Measurements from ENCODE around the gene ERBIN.

GRCh38 chr5:65961633-65962032 is 35.3 kb downstream of the ERBIN start:
- TF ChIP-seq CEBPB (IDR thresholded peaks at IDR 0.05; ENCODE audit: borderline replicate concordance, low read depth, low read length), result no peak
- TF ChIP-seq ARID4A (CRISPR knock-in tag; IDR thresholded peaks at IDR 0.05; ENCODE audit: borderline replicate concordance), result no peak
- TF ChIP-seq TEAD2 (CRISPR knock-in tag; IDR thresholded peaks at IDR 0.05), result no peak
- no peak for TF ChIP-seq SIN3B (IDR thresholded peaks at IDR 0.05; ENCODE audit: low read length)
- TF ChIP-seq SP1 (IDR thresholded peaks at IDR 0.05), result no peak
- TF ChIP-seq SP1 (CRISPR knock-in tag; IDR thresholded peaks at IDR 0.05), result no peak
- no peak for TF ChIP-seq FOXM1 (CRISPR knock-in tag; IDR thresholded peaks at IDR 0.05)
- TF ChIP-seq GABPA (IDR thresholded peaks at IDR 0.05; ENCODE audit: low read depth, low read length), result no peak
- no peak for TF ChIP-seq GABPA (CRISPR knock-in tag; IDR thresholded peaks at IDR 0.05; ENCODE audit: low read depth)
- TF ChIP-seq CBX5 (CRISPR knock-in tag; IDR thresholded peaks at IDR 0.05; ENCODE audit: borderline replicate concordance), result no peak
- no peak for TF ChIP-seq ELF4 (CRISPR knock-in tag; IDR thresholded peaks at IDR 0.05; ENCODE audit: borderline replicate concordance)
- no peak for TF ChIP-seq ZHX1 (CRISPR knock-in tag; IDR thresholded peaks at IDR 0.05; ENCODE audit: low read depth)
- no peak for TF ChIP-seq CHD2 (IDR thresholded peaks at IDR 0.05; ENCODE audit: low read depth, low read length)

All from HepG2 (cell line).